ENCODE results near the gene SND1. TPM values are rescaled to one million over a fixed set of nuclear protein-coding genes. Genes with fewer than 3 reads are reported as not detected.

SND1 gene
- polyA plus RNA-seq, 3 donors: 138 to 152 (median 150) TPM

GRCh38 chr7:127638197-127638596 is 13.8 kb upstream of the SND1 start:
- no peak for DNase-seq (ENCODE audit: extremely low read depth in 1 of 11, low read depth in 9 of 11, low spot score in 4 of 11)

- DNase-seq (ENCODE audit: extremely low read depth in 1 of 11, low read depth in 9 of 11, low spot score in 4 of 11): no peak
Observed at GRCh38 chr7:127644484-127644883, 7.5 kb upstream of the SND1 start.

- no peak for DNase-seq (ENCODE audit: extremely low read depth in 1 of 11, low read depth in 9 of 11, low spot score in 4 of 11)
Observed at GRCh38 chr7:127647636-127648035, 4.4 kb upstream of the SND1 start.

DNA sequence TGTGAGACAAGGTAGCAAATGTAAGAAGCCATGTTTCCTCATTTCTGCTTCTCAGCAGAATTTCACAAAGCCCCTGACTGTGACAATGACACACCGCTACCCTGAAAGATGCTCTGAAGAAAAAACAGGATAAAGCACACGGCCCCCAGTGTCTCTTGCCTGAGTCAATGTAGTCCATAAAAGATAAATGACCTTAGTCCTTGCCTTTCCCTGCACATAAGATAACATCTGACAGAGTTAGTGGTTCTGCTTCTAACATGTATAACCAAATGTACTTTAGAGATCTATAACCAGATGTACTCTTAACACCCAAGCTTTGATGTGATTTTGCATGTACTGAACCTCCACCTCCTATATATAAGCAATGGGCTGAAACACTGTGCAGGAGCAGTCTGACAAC is 3.0 kb upstream of the SND1 start:
- DNase-seq (ENCODE audit: extremely low read depth in 1 of 11, low read depth in 9 of 11, low spot score in 4 of 11): no peak

DNA sequence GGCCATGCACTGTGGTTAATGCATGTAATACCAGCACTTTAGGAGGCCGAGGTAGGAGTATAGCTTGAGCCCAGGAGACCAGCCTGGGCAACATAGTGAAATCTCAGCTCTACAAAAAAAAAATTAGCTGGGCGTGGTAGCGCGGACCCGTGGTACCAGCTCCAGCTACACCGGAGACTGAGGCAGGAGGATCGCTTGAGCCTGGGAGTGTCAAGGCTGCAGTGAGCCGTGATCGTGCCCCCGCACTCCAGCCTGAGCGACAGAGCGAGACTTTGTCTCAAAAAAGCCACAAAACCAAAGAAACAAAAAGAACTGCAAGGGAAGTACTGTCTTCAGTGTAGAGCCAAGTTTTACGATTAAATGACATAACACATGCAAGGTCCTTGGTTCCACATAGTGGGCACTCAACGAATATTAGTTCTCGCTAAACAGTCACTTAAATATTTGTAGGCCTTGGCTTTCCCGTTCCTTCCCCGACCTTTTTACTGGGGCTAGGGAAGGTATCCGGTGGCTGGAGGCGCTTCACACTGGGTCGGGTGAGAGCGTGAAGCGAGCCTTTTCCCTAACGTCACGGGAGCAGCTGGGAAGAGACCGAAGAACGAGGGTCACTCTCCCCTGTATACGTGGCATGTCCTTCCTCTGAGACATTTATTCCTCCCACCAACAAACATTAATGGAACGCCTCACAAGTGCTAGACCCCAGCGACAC is 993 bp upstream of the SND1 start:
- peak in 6 of 11 donors; percentile 31 to 52 (median 42) for DNase-seq (ENCODE audit: extremely low read depth in 1 of 11, low read depth in 9 of 11, low spot score in 4 of 11)

- DNase-seq (ENCODE audit: extremely low read depth in 1 of 11, low read depth in 9 of 11, low spot score in 4 of 11): peak in 1 of 11 donors; percentile 3
Observed at GRCh38 chr7:127652333-127653248, 597 bp downstream of the SND1 start.

- no peak for DNase-seq (ENCODE audit: extremely low read depth in 1 of 11, low read depth in 9 of 11, low spot score in 4 of 11)
Observed at GRCh38 chr7:127653396-127653795, 1.4 kb downstream of the SND1 start.

- no peak for DNase-seq (ENCODE audit: extremely low read depth in 1 of 11, low read depth in 9 of 11, low spot score in 4 of 11)
Observed at GRCh38 chr7:127654404-127655394, 2.7 kb downstream of the SND1 start.

- DNase-seq (ENCODE audit: extremely low read depth in 1 of 11, low read depth in 9 of 11, low spot score in 4 of 11): no peak
Observed at GRCh38 chr7:127655720-127656119, 3.7 kb downstream of the SND1 start.

DNA sequence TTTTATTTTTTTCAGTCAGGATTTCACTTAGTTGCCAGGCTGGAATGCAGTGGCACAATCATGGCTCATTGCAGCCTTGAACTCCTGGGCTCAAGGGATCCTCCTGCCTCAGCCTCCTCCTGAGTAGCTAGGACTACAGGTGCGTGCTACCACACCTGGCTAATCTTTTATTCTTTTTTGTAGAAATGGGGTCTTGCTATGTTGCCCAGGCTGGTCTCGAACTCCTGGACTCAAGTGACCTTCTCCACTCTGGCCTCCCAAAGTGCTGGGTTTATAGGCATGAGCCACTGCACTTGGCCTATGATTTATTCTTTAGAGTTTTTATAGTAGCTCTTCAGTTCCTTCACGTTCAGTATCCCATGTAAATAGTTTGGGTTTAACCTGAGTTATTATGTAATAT is 5.5 kb downstream of the SND1 start:
- DNase-seq (ENCODE audit: extremely low read depth in 1 of 11, low read depth in 9 of 11, low spot score in 4 of 11): no peak

- no peak for DNase-seq (ENCODE audit: extremely low read depth in 1 of 11, low read depth in 9 of 11, low spot score in 4 of 11)
Observed at GRCh38 chr7:127658970-127659630, 7.1 kb downstream of the SND1 start.

GRCh38 chr7:127665922-127666321 is 13.9 kb downstream of the SND1 start:
- no peak for DNase-seq (ENCODE audit: extremely low read depth in 1 of 11, low read depth in 9 of 11, low spot score in 4 of 11)

DNA sequence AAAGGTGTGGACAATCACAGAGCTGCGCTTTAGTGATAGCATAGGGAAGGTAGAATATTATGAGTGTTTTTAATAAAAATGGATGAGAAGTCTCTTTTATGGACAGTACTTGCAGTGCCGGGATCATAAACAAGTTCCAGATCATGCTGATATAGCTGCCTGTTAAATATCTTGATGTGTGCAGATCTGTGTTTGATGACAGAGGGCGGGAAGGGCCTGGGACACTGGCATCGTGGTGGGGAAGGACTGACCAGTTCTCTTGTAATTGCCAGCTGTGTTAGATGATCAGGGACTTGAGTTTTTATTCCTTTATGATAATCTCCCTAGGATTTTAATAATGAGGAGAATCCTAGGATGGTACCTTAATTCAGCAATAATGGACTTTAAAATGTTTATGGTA is 14.6 kb downstream of the SND1 start:
- no peak for DNase-seq (ENCODE audit: extremely low read depth in 1 of 11, low read depth in 9 of 11, low spot score in 4 of 11)

DNA sequence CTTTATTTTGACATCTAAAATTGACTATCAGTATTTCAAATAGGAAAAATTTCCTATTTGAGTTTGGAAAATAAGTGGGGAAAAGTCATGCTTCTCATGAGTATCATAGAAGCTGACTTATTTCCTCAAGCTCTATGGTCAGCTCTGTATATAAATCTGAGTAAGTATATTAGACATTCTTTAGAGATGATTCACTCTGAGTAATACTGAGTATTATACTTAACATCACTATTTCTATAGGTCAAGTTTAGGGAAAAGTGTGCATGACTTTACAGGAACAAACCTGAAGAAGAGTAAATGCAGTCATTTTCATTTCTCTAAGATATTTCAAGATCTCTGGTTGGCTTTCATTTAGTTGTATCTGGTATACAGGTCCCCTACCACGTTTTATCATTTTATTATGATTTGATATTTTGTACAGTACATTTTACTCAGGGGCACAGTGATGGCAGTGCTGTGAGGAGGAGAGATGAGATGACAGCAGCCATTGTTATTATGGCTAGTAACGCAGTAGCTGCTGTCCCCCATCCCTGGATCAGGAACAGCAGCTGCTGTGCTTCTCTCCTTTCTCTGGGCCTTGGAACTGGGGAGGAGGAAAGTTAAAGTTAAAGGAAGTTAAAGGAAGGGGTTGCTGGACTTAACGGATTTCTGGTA is 15.2 kb downstream of the SND1 start:
- DNase-seq (ENCODE audit: extremely low read depth in 1 of 11, low read depth in 9 of 11, low spot score in 4 of 11): no peak

- no peak for DNase-seq (ENCODE audit: extremely low read depth in 1 of 11, low read depth in 9 of 11, low spot score in 4 of 11)
Observed at GRCh38 chr7:127667759-127668530, 16.0 kb downstream of the SND1 start.

GRCh38 chr7:127671341-127671740 is 19.3 kb downstream of the SND1 start:
- DNase-seq (ENCODE audit: extremely low read depth in 1 of 11, low read depth in 9 of 11, low spot score in 4 of 11): no peak

- DNase-seq (ENCODE audit: extremely low read depth in 1 of 11, low read depth in 9 of 11, low spot score in 4 of 11): no peak
Observed at GRCh38 chr7:127673902-127674301, 21.9 kb downstream of the SND1 start.
